Measurements from ENCODE around the gene GMDS.

The GMDS gene

GRCh38 chr6:1819007-1819406, 426.4 kb downstream of the GMDS start:
- no peak for DNase-seq

GRCh38 chr6:1817033-1817761, 428.2 kb downstream of the GMDS start:
- DNase-seq = no peak

GRCh38 chr6:1815827-1816452, 429.5 kb downstream of the GMDS start:
- no peak for DNase-seq

DNA sequence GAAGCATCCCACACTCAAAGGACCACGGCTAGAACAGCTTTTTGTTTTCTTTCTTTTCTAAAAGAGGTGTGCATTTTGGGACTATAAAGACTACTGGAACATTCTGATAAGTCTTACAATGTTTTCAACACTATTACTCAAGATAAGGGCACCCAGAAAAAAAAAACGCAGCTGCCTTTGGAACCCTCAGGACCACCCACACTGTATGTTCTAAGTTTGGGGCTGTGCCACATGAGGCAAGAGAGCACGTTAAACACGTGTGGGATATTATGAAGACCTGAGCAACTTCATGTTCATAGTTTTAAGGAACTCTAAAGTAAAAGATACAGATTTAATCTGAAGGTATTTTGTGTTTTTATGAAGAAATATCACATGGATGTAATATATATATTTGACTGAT, 431.1 kb downstream of the GMDS start:
- no peak for DNase-seq

DNA sequence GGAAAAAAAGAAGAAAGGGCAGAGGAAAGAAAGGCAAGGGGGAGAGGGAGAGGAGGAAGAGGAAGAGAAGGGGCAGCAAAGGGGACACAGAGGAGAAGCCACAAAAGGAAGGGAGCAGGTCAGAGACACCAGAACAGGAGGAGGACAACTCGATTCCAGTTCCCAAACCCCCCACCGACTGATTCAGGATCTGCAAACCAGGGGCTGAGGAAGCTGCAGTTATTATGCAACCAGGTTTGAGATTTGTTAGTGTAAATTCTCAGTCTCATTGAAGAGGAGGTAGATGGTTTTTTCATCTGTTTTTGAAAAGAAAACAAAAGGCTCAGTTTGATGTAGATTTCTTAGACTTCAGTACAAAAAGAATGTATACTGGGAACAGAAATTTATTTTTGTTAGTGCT, 432.9 kb downstream of the GMDS start:
- no peak for DNase-seq

DNA sequence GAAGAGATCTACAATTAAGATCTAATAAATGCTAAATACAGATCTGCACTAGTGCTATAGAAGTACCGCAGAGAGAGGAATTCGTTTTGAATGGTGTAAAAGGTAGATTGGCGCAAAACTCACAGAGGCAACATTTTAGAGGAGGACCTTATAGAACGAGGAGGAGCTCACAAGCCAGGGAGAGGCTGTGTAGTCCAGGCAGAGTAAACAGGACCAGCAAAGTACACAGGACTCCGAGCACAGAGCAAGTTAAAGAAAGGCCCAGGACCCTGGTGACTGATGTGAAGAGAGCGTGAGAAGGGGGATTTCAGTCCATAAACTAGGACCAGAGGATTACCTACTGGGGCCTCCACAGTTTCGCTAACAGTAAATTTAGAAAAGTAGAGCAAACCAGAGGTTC, 433.4 kb downstream of the GMDS start:
- no peak for DNase-seq

DNA sequence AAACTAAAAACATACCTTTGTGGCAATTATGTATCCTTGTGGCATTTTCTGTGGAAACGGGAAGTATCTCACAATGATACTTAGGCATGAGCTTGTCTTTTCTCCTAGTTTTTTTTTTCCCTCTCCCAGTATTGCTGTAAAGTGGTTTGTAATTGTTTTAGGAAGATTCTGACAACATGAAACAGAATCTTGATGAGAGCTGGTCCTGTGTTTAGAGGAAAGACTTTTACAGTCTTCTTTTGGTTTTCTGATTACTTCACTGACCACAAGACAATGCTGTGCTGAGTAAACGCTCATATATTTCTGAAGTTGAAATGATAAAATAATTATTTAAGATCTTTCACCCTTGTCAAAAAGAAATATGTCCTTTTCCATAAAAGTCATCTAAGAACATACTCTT, 434.5 kb downstream of the GMDS start:
- no peak for DNase-seq

GRCh38 chr6:1809291-1809988, 436.0 kb downstream of the GMDS start:
- DNase-seq = no peak

GRCh38 chr6:1806935-1807334, 438.5 kb downstream of the GMDS start:
- no peak for DNase-seq

DNA sequence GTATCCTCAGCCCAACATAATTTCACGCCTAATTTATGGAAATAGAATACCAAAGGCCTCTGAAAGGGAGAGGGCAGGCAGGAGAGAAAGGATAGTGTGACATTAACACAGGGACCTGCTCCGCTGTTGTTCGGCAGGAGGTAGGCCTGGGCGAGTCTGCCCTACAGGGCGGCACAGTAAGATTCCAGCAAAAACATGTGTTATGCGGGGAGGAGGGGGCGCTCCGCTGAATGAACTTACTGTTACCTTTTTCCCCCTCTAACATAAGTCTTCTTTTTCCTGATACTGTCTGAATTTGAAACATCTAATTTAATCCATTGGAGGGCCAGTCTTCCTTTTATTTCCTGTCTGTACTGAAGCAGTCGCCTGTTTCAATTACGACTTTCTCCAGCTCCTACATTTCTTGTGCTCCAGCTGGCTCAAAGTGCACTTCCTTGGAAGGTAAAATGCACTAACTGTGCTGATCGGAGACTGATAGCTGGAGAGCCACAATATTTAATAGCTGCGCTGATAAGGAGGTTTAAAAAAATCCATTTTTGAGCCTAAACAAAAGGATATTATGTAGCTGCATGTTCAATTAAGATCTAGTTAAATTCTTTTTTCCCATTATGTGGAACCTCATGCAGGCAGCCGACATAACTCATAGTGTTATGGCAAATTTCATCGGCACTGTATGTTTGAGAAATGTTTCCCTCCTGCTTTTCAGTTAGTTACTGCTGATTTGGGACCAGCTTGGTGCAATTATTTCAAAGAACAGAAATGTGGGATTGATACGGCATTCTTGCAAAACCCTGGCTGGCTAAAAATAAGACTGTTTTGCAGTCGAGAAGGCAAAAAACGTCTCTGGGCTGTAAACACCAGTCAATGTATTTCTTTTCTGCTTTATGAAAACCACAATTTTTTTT, 442.7 kb downstream of the GMDS start:
- DNase-seq = no peak

DNA sequence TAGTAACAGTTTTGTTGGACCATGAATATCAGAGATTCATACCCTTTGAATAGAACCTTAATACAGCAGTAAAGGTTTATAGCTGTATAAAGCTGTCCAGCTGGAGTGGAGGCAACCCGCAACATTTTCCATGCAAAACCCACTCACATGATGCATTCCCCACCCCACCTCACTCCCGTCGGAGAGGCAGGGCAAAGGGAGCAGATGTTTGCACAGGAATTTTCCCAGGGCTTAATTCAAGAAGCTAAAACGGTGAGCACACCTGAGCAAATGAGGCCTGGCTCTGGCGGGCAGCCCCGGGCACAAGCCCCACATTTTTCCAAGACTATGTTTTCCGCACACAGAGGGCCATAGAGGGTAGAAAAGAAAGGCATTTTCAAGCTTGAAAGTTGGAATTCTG, 444.0 kb downstream of the GMDS start:
- DNase-seq = no peak

DNA sequence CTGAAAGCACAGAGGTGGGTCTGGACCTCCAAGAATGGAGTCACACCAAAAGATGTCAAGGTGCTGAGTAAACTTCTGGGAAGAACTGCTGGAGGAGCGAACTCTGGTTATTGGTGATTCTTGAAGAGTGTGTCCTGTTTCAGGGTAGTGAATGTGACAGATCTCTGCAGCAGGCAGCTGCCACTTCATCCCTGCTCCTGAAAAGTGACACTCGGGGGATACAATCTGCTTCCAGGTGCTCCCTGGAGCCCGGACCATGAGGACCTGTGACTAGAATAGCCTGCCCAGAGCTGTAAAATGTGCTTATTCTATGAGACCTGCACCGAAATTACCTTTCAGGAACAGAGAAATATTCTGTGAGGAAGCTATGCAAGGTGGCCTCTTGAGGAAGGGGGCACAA, 444.6 kb downstream of the GMDS start:
- DNase-seq = no peak

GRCh38 chr6:1798965-1799325, 446.5 kb downstream of the GMDS start:
- DNase-seq = no peak

DNA sequence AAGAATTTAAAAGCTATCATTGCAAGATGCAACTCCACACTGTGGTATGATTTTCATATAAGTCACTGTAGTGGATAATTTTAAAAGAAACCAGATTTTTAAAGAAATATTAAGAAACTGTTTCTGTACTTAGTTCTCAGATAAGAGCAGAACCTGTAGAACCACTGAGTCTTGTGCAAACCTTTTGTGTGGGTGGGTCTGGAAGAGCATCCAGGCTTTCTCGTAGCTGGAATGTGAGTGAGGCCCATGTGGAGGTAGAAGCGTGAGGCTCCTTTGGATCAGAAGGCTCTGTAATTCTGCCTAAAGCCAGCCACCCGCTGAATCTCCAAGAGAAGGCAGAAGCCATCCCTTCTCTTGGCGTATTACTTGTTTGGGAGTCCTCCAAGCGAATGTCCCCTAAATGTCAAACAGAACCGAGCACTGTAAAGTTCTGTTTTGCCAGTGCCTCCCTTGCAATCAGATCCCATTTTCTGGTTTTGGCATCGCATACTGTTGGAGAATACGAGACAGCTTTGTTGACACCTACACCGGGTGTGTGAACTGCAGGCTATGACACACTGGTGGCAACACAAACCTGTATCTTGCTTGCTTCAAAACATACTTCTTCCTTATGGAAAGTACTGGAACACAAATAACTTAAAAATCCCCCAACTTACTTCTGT, 447.0 kb downstream of the GMDS start:
- no peak for DNase-seq

GRCh38 chr6:1797801-1798200, 447.6 kb downstream of the GMDS start:
- no peak for DNase-seq

DNA sequence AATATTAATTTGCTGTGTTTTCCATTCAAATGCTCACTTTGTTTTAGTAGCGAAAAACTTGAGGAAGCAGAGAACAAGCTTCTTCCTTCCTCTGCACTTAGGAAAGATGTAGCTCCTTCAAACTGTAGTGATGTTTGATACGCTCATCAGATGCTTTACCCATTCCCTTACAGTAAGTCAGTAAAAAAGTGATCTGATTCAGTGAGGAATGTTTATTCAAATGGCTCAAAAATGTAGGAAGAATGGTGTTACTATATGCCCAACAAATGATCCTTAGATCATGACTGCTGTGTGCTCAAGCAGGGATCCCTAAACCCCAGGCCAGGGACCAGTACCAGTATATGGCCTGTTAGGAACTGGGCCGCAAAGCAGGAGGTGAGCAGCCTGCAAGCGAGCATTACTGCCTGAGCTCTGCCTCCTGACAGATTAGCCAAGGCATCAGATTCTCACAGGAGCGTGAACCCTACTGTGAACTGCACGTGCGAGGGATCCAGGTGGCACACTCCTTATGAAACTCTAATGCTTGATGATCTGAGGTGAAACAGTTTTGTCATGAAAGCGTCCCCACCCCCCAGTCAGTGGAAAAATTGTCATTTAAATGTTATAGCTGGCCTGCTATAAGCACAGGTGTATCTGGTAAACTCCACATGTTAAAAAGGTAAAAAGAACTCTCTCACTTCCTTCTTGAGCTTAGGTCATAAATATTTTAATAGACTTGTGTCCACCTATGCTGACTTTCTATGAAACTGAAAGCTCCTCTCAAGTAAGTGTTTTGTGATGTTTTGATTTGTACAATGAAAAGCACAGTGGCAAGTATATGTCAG, 448.5 kb downstream of the GMDS start:
- DNase-seq = no peak

DNA sequence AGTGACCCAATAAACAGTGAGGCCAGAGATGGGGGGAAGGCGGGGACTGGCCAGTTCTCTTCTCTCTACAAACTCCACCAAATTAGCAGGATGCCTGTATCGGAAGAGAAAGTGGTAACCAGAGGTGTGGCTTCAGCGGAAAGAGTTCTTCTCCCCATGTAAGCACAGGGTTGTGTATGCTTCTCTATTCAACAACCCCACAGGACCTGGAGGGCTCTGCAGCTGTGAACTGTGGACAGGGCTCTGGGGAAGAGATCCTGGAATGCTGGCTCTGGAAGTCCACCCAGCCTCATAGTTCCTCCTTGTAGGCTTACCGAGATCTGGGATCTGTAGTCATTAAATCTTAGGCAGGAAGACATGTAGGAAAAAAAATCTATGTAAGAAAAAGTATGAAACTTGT, 449.5 kb downstream of the GMDS start:
- no peak for DNase-seq

GRCh38 chr6:1792989-1793388, 452.4 kb downstream of the GMDS start:
- DNase-seq = no peak

- no peak for DNase-seq
Observed at GRCh38 chr6:1790684-1791083, 454.7 kb downstream of the GMDS start.

- no peak for DNase-seq
Observed at GRCh38 chr6:1789092-1789491, 456.3 kb downstream of the GMDS start.

DNA sequence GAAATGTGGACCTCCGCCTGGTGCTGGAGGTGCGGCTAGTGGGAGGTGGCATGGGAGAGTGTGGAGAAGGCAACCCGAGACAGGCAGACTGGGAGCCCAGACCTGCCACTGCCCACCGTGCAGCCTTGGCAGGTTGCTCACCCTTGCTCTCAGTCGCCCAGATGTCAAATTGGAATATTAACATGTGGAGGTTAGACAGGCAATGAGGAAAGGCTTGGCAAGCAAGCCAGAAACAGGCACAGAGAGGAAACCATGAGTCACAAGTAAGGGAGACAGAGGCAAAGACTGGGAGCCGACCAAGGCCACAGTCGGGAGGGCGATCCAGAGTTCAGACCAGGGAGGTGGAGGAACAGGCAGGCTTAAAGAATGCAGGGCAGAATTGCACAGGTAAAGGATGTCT, 457.5 kb downstream of the GMDS start:
- no peak for DNase-seq
